Hepatocyte (in vitro differentiated cells): Measurements from ENCODE around the gene AUTS2.

ENCODE experiments used
- EZH2 ChIP-seq: fragments of 200-600 bp; sonication (generic); IDR thresholded peaks from 2 replicates; pipeline ENCODE4 v1.6.1; 2016; ENCODE audit warnings: antibody characterized with exemption, mild to moderate bottlenecking, borderline replicate concordance
- TF ChIP-seq, protein P1 (sequence below): fragments of 200-600 bp; sonication (generic); IDR thresholded peaks from 2 replicates; pipeline ENCODE4 v1.5.1; 2016; ENCODE audit warnings: antibody characterized with exemption, mild to moderate bottlenecking; ENCODE audit not compliant: poor library complexity

DNA sequence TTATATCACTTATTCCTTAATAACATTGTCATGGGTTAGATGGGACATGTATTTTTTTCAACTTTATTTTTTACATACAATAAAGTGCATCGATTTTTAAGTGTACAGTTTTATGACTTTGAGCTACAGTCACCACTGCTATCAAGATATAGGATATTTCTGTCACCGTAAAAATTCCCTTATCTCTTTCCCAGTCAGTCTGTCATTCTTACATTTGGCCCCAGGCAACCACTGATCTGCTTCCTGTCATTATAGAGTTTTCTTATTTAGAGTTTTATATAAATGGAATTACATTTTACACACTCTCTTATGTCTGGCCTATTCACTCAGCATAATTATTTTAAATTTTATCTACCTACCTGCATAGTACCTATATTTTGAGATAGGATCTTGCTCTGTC is 145.2 kb downstream of the AUTS2 start:
- TF ChIP-seq, protein P1, sequence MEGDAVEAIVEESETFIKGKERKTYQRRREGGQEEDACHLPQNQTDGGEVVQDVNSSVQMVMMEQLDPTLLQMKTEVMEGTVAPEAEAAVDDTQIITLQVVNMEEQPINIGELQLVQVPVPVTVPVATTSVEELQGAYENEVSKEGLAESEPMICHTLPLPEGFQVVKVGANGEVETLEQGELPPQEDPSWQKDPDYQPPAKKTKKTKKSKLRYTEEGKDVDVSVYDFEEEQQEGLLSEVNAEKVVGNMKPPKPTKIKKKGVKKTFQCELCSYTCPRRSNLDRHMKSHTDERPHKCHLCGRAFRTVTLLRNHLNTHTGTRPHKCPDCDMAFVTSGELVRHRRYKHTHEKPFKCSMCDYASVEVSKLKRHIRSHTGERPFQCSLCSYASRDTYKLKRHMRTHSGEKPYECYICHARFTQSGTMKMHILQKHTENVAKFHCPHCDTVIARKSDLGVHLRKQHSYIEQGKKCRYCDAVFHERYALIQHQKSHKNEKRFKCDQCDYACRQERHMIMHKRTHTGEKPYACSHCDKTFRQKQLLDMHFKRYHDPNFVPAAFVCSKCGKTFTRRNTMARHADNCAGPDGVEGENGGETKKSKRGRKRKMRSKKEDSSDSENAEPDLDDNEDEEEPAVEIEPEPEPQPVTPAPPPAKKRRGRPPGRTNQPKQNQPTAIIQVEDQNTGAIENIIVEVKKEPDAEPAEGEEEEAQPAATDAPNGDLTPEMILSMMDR: no peak
- no peak for TF ChIP-seq EZH2
